ENCODE data around the gene CATSPER4. TPM values are rescaled to one million over a fixed set of nuclear protein-coding genes. Genes with fewer than 3 reads are reported as not detected.

Gene CATSPER4
- total RNA-seq, 1 donor from 2014 or later: 0.04 TPM

DNA sequence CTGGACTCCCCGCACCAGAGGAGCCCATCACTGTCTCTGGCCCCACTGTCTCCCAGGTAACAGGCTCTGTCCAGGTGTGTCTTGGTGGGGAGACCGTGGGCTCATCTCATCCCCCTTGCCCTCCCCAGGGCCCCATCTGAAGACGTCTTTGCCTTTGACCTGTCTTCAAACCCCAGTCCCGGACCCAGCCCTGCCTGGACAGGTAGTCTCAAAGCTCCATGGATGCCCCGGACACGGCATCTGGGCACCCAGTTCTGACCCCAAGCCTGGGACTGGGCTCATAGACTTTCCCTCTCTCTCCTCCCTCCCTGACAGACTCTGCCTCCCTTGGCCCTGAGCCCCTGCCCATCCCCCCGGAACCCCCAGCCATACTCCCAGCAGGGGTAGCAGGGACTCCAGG, 6.3 kb upstream of the CATSPER4 start:
- Histone ChIP-seq H3K36me3 (ENCODE audit: control insufficient read depth, insufficient read depth, low read length) (no peaks in the 10 kb centered on the region), H3K27me3 (ENCODE audit: control insufficient read depth, insufficient read depth, low read length) (no peaks in the 10 kb centered on the region), H3K4me3 (ENCODE audit: low read depth, low read length) (no peak overlapping the region)
- TF ChIP-seq CTCF (IDR thresholded peaks at IDR 0.05; ENCODE audit: insufficient read depth, low read length, poor library complexity, severe bottlenecking): no peak
- DNase-seq (ENCODE audit: low read depth): no peak

DNA sequence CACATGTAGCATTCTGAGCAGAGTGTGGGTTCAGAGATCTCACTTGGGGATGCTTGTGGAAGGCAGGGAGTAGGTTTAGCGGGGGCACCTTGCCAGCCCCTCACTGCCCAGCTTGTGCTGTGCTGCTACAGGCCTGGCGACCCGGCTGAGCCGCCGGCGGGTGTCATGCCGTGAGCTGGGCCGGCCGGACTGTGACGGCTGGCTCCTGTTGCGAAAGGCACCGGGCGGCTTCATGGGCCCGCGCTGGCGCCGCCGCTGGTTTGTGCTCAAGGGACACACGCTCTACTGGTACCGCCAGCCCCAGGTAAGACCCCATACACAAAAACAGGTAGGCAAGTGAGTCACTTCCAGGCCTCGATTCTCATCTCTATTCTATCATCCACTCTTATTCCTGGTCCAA, 5.5 kb upstream of the CATSPER4 start:
- TF ChIP-seq CTCF (IDR thresholded peaks at IDR 0.05; ENCODE audit: insufficient read depth, low read length, poor library complexity, severe bottlenecking): no peak
- Histone ChIP-seq H3K4me3 (ENCODE audit: low read depth, low read length) (no peak overlapping the region), H3K36me3 (ENCODE audit: control insufficient read depth, insufficient read depth, low read length) (no peaks in the 10 kb centered on the region), H3K27me3 (ENCODE audit: control insufficient read depth, insufficient read depth, low read length) (no peaks in the 10 kb centered on the region)
- no peak for DNase-seq (ENCODE audit: low read depth)

DNA sequence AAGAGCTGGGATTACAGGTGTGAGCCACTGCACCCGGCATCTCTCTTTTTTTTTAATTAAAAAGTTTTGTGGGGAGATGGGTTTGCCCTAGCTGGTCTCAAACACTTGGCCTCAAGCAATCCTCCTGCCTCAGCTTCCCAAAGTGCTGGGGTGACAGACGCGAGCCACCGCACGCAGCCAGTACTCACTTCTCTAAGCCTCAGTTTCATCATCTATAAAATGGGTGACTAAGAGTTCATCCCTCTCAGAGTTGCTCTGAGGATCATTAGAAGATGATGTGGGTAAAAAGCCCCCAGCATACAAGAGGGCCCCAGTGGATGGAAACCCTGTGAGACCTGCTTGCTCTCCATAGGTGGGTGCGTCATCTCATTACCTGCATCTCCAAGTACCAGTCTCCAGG, 2.5 kb upstream of the CATSPER4 start:
- no peak for TF ChIP-seq CTCF (IDR thresholded peaks at IDR 0.05; ENCODE audit: insufficient read depth, low read length, poor library complexity, severe bottlenecking)
- H3K4me3 ChIP-seq (ENCODE audit: low read depth, low read length): no peak overlapping the region

GRCh38 chr1:26188477-26188876, 1.9 kb upstream of the CATSPER4 start:
- Histone ChIP-seq H3K4me3 (ENCODE audit: low read depth, low read length) (no peak overlapping the region), H3K36me3 (ENCODE audit: control insufficient read depth, insufficient read depth, low read length) (no peaks in the 10 kb centered on the region), H3K27me3 (ENCODE audit: control insufficient read depth, insufficient read depth, low read length) (no peaks in the 10 kb centered on the region)
- no peak for TF ChIP-seq CTCF (IDR thresholded peaks at IDR 0.05; ENCODE audit: insufficient read depth, low read length, poor library complexity, severe bottlenecking)
- DNase-seq (ENCODE audit: low read depth): no peak

More for the DNA sequence above, 2.5 kb upstream of the CATSPER4 start:
- Histone ChIP-seq H3K36me3 (ENCODE audit: control insufficient read depth, insufficient read depth, low read length) (no peaks in the 10 kb centered on the region), H3K27me3 (ENCODE audit: control insufficient read depth, insufficient read depth, low read length) (no peaks in the 10 kb centered on the region)
- DNase-seq (ENCODE audit: low read depth): no peak

GRCh38 chr1:26189331-26189730, 1.1 kb upstream of the CATSPER4 start:
- no peaks in the 10 kb centered on the region for H3K36me3 ChIP-seq (ENCODE audit: control insufficient read depth, insufficient read depth, low read length)

More at GRCh38 chr1:26189331-26189730, 1.1 kb upstream of the CATSPER4 start:
- Histone ChIP-seq H3K4me3 (ENCODE audit: low read depth, low read length) (no peak overlapping the region), H3K27me3 (ENCODE audit: control insufficient read depth, insufficient read depth, low read length) (peaks cover 4% of the 10 kb centered on the region)
- no peak for TF ChIP-seq CTCF (IDR thresholded peaks at IDR 0.05; ENCODE audit: insufficient read depth, low read length, poor library complexity, severe bottlenecking)
- DNase-seq (ENCODE audit: low read depth): no peak
